BJ (cell line): ENCODE measurements around the gene SCD5. TPM values are rescaled to one million over a fixed set of nuclear protein-coding genes. Genes with fewer than 3 reads are reported as not detected.

Experiments
- CTCF ChIA-PET: fragments of 350-600 bp; formaldehyde crosslinking; extraction: SDS; loops from one replicate; lab custom pipeline; 2021; ENCODE audit warnings: antibody characterized with exemption, inconsistent platforms; lab: Yijun Ruan, JAX
- POLR2A ChIA-PET: fragments of 300-600 bp; sonication (Branson Sonifier 250); formaldehyde crosslinking; extraction: SDS; loops from one replicate; lab custom pipeline; 2021; ENCODE audit warnings: antibody characterized with exemption; lab: Charles Lee
- DNase-seq: peaks from one replicate; pipeline ENCODE4 v3.0.0-alpha.2; 2011; ENCODE audit warnings: low read depth
- H3K27me3 ChIP-seq: 2 replicates; pipeline ENCODE4 v1.6.0; 2011; ENCODE audit warnings: low read length; ENCODE audit not compliant: control insufficient read depth, insufficient read depth
- H3K36me3 ChIP-seq: 2 replicates; pipeline ENCODE4 v1.5.1; 2011; ENCODE audit warnings: low read length; ENCODE audit not compliant: control insufficient read depth, insufficient read depth
- H3K4me3 ChIP-seq: 2 replicates; pipeline ENCODE4 v1.5.1; 2011; ENCODE audit warnings: low read depth, mild to moderate bottlenecking, control low read depth, low read length
- polyA plus RNA-seq: library from polyadenylated mRNA; depleted of rRNA; stranded (reverse); fragments of >200 nt; gene quantifications from 2 replicates; pipeline ENCODE4 v1.2.3, GENCODE V29; 2011
- TF ChIP-seq, protein P1 (sequence below): IDR thresholded peaks from 2 replicates; pipeline ENCODE4 v1.5.1; 2011; ENCODE audit warnings: low read depth, mild to moderate bottlenecking, control low read depth, inconsistent platforms, low read length, moderate library complexity; ENCODE audit not compliant: insufficient read depth

The SCD5 gene
- polyA plus RNA-seq, 1 experiment: 32.5 TPM

DNA sequence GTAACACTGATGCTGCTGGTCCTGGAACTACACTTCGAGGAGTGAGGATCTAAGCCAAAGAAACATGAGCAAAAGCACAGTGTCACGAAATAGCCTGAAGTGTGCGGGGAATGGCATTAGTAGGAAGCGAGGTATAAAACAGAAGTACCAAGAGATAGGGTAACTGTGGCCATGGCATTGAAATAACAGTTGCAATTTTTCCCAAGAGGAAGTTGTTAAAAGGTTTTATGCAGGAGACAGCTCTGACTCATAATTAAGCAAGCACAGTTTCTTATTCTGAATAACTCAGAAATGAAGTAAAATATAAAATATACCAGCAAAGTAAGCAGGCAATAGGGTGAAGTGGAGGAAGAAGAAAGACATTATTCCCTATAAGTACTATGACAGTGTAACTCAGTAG, 146.5 kb downstream of the SCD5 start:
- no peak for DNase-seq
- H3K4me3 ChIP-seq: no peak overlapping the region
- no peaks in the 10 kb centered on the region for H3K27me3 ChIP-seq
- H3K36me3 ChIP-seq: no peaks in the 10 kb centered on the region
- ChIA-PET POLR2A (no interaction called here), CTCF (interaction anchor here (1.2 kb wide), 1 partner anchor 8 kb away, joined by 3 read pairs; no protein-coding TSS in a partner anchor)
- TF ChIP-seq, protein P1, sequence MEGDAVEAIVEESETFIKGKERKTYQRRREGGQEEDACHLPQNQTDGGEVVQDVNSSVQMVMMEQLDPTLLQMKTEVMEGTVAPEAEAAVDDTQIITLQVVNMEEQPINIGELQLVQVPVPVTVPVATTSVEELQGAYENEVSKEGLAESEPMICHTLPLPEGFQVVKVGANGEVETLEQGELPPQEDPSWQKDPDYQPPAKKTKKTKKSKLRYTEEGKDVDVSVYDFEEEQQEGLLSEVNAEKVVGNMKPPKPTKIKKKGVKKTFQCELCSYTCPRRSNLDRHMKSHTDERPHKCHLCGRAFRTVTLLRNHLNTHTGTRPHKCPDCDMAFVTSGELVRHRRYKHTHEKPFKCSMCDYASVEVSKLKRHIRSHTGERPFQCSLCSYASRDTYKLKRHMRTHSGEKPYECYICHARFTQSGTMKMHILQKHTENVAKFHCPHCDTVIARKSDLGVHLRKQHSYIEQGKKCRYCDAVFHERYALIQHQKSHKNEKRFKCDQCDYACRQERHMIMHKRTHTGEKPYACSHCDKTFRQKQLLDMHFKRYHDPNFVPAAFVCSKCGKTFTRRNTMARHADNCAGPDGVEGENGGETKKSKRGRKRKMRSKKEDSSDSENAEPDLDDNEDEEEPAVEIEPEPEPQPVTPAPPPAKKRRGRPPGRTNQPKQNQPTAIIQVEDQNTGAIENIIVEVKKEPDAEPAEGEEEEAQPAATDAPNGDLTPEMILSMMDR: no peak

DNA sequence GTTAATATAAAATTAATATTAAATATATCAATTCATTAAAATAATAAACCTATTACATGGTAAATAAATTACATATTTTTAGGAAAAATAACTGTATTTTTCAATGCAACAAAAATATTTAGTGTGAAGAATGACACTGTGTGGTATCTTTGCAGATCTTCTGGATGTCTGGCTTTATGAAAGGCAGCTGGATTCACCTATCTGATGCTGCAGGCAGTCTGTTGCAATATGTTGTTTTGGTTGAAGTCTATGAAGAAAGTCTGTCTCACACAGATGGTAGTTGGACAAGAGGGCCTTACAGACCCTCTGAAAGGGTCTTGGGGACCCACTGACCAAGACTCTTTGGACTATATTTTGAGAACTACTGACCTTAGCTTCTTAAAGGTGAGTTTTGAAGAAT, 147.7 kb downstream of the SCD5 start:
- Histone ChIP-seq H3K27me3 (no peaks in the 10 kb centered on the region), H3K4me3 (no peak overlapping the region), H3K36me3 (no peaks in the 10 kb centered on the region)
- POLR2A ChIA-PET: no interaction called here
- no peak for DNase-seq
- CTCF ChIA-PET: no interaction called here
- TF ChIP-seq, protein P1: no peak

DNA sequence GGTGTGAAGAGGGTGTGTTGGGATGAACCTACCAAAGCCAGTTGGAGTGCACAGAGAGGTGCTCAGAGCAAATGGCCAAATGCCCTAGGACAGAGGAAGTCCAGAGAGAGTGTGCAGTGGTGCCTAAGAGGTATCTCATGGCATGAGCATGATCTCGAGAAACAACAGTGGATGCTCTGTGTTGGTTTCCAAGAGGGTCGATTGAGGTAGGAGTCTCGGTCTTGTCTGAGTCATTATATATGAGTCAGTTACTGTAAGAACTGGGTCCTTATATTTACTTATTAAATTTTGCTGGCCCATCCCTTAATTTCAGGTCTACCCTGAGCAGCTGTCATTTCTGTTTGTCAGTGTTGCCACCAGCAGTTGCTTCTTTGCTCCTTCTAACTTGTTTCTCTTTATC, 150.2 kb downstream of the SCD5 start:
- no peak for DNase-seq
- Histone ChIP-seq H3K4me3 (no peak overlapping the region), H3K36me3 (no peaks in the 10 kb centered on the region), H3K27me3 (no peaks in the 10 kb centered on the region)
- CTCF ChIA-PET: no interaction called here
- POLR2A ChIA-PET: no interaction called here
- TF ChIP-seq, protein P1: no peak

DNA sequence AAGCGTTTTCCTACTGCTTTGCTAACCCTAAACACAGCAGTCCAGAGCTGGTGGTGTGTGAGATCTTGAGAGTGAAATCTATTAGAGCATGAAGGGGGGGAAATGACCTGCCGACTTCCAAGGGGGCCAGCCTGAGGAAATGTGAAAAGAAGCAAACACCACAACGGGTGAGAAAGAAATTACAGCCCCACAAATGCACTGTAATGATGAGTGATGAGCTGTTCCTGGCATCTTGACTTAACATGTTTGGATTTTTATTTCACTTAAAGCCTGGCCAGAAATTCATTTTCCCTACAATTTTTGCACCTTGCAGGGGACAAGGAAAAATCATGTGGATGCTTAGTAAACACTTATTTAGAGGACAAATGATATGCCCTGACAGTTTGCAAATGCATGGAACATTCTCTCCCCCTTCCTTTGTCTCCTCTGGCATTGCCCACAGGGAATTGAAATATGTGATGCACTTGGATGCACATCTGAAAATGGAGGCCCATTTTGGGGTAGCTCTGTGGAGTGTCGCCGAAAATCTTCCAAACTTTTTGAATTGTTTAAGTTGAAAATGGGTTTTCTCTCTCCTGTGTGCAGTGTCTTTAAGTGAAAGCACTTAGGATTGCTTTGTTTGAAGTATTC, 152.5 kb downstream of the SCD5 start:
- H3K4me3 ChIP-seq: no peak overlapping the region
- ChIA-PET POLR2A (no interaction called here), CTCF (no interaction called here)
- no peaks in the 10 kb centered on the region for H3K27me3 ChIP-seq
- no peak for DNase-seq
- TF ChIP-seq, protein P1: no peak
- no peaks in the 10 kb centered on the region for H3K36me3 ChIP-seq

DNA sequence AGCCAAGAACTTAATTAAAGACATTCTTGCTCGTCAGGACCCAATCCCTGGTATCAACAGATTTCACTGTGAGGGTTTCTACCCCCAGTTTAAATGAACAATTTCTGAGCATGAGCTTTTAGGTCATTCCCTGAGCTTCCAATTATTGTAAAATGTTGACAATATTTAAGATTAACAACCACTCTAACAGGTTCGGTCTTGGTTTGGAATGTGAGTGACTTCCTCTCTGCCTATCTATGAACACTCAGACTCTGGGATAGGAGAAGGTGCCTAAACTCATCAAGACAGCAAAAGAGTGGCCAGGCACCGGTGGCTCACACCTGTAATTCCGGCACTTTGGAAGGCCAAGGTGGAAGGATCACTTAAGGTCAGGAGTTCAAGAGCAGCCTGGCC, 153.9 kb downstream of the SCD5 start:
- TF ChIP-seq, protein P1: no peak
- CTCF ChIA-PET: no interaction called here
- Histone ChIP-seq H3K4me3 (no peak overlapping the region), H3K36me3 (no peaks in the 10 kb centered on the region), H3K27me3 (no peaks in the 10 kb centered on the region)
- POLR2A ChIA-PET: no interaction called here
- DNase-seq: no peak
